Natural killer cell (primary cell): ENCODE results near the gene CHST2. TPM values are rescaled to one million over a fixed set of nuclear protein-coding genes. Genes with fewer than 3 reads are reported as not detected.

Source experiments
- ATAC-seq, 3 donors: fragments of 150-1000 bp in 2 of 3; fragments of 200-7000 bp in 1 of 3; cut with Tn5 transposase; 1 replicate in 1 of 3; 2 replicates in 2 of 3; pipeline ENCODE4 v1.10.0; 2021; ENCODE audit warnings: mild to moderate bottlenecking in 2 of 3, moderate library complexity in 2 of 3
- DNase-seq, 2 donors: peaks; one replicate each; pipeline versions ENCODE4 v3.0.0 to v3.0.0-alpha.2; 2013 to 2021; ENCODE audit warnings: mixed read lengths in 1 of 2
- H3K27ac ChIP-seq: one replicate; pipeline ENCODE4 v1.5.1; 2013; ENCODE audit warnings: mild to moderate bottlenecking, low read length
- H3K27me3 ChIP-seq: one replicate; pipeline ENCODE4 v1.6.1; 2013; ENCODE audit warnings: low read length; ENCODE audit not compliant: control insufficient read depth, insufficient read depth
- H3K36me3 ChIP-seq: one replicate; pipeline ENCODE4 v1.6.1; 2013; ENCODE audit warnings: low read length; ENCODE audit not compliant: control insufficient read depth, insufficient read depth
- H3K4me1 ChIP-seq: one replicate; pipeline ENCODE4 v1.6.1; 2013; ENCODE audit warnings: low read length; ENCODE audit not compliant: control insufficient read depth, insufficient read depth
- H3K4me3 ChIP-seq: one replicate; pipeline ENCODE4 v1.5.1; 2013; ENCODE audit warnings: low read length
- H3K9me3 ChIP-seq: one replicate; pipeline ENCODE4 v1.6.1; 2013; ENCODE audit warnings: low read length; ENCODE audit not compliant: control insufficient read depth, insufficient read depth
- H3K27ac Mint-ChIP-seq, 2 donors: one replicate each; pipeline ENCODE4 v1.8.0; 2022; ENCODE audit warnings: mild to moderate bottlenecking in 2 of 2, mixed read lengths in 2 of 2, moderate library complexity in 1 of 2
- H3K27me3 Mint-ChIP-seq, 2 donors: one replicate each; pipeline ENCODE4 v1.8.0; 2022; ENCODE audit warnings: low read depth in 2 of 2, mixed read lengths in 2 of 2
- H3K36me3 Mint-ChIP-seq: one replicate; pipeline ENCODE4 v1.8.0; 2022; ENCODE audit warnings: mixed read lengths
- H3K4me1 Mint-ChIP-seq, 2 donors: one replicate each; pipeline ENCODE4 v1.8.0; 2022; ENCODE audit warnings: mixed read lengths in 2 of 2
- H3K4me3 Mint-ChIP-seq: one replicate; pipeline ENCODE4 v1.8.0; 2022; ENCODE audit warnings: mild to moderate bottlenecking, moderate library complexity, mixed read lengths
- H3K9me3 Mint-ChIP-seq, 2 donors: one replicate each; pipeline ENCODE4 v1.8.0; 2022; ENCODE audit warnings: mixed read lengths in 2 of 2
- CTCF ChIP-seq: fragments of 200-600 bp; IDR thresholded peaks from one replicate; pipeline ENCODE4 v1.8.0; 2022; ENCODE audit warnings: antibody characterized with exemption
- WGBS: methylation state at CpG from one replicate; pipeline ENCODE4 v1.1.7; 2013; ENCODE audit warnings: missing lambda C conversion rate; ENCODE audit not compliant: insufficient coverage; 5-methylcytosine and 5-hydroxymethylcytosine counted together
- intact Hi-C: fragments of 100-400 bp; cut with micrococcal nuclease; formaldehyde crosslinking; loops from one replicate; pipeline ENCODE4 v1.14.2; 2022
- total RNA-seq, 4 donors: library from RNA; stranded (reverse); fragments of 120-200 nt in 1 of 4; gene quantifications; one replicate each; pipeline versions ENCODE4 v1.2.3 to v1.2.4, GENCODE V29; 2013 to 2022

CHST2 gene
- total RNA-seq, 3 donors from 2014 or later (not counting 1 experiment from before 2014, with no cell fraction given): 74.6 to 113 (median 95.4) TPM

GRCh38 chr3:143098032-143098764 lies 21.4 kb upstream of the CHST2 start:
- H3K4me1 Mint-ChIP-seq: no peaks in the 10 kb centered on the region
- no peak for TF ChIP-seq CTCF
- intact Hi-C loops: no loop called here
- Histone ChIP-seq H3K36me3 (no peaks in the 10 kb centered on the region), H3K9me3 (no peaks in the 10 kb centered on the region), H3K4me3 (no peak overlapping the region), H3K4me1 (no peaks in the 10 kb centered on the region), H3K27ac (no peak overlapping the region), H3K27me3 (no peaks in the 10 kb centered on the region)
- DNase-seq (no peak), ATAC-seq (no peak)
- no peak overlapping the region for H3K27ac Mint-ChIP-seq
- H3K9me3 Mint-ChIP-seq: no peaks in the 10 kb centered on the region
- H3K36me3 Mint-ChIP-seq: no peaks in the 10 kb centered on the region
- no peak overlapping the region for H3K4me3 Mint-ChIP-seq
- H3K27me3 Mint-ChIP-seq: peaks cover 8 to 34% of the 10 kb centered on the region in 2 donors
- 94% methylated on average over 4 of the region's 5 CpGs for WGBS

GRCh38 chr3:143099210-143099609 lies 20.4 kb upstream of the CHST2 start:
- Histone ChIP-seq H3K27ac (no peak overlapping the region), H3K27me3 (no peaks in the 10 kb centered on the region), H3K4me3 (no peak overlapping the region), H3K36me3 (no peaks in the 10 kb centered on the region), H3K9me3 (peaks cover 2% of the 10 kb centered on the region), H3K4me1 (no peaks in the 10 kb centered on the region)
- Mint-ChIP-seq H3K27ac (no peak overlapping the region), H3K36me3 (no peaks in the 10 kb centered on the region), H3K4me3 (no peak overlapping the region), H3K27me3 (peaks cover 8 to 34% of the 10 kb centered on the region in 2 donors), H3K9me3 (no peaks in the 10 kb centered on the region), H3K4me1 (no peaks in the 10 kb centered on the region)
- intact Hi-C loops: no loop called here
- ATAC-seq: no peak
- DNase-seq: no peak
- TF ChIP-seq CTCF: no peak
- WGBS: 93% methylated on average over 3 of the region's 3 CpGs

GRCh38 chr3:143099690-143100089 lies 19.9 kb upstream of the CHST2 start:
- no peak for TF ChIP-seq CTCF
- H3K4me3 Mint-ChIP-seq: no peak overlapping the region
- WGBS: 97% methylated on average over 2 of the region's 2 CpGs
- H3K9me3 Mint-ChIP-seq: no peaks in the 10 kb centered on the region
- H3K4me1 Mint-ChIP-seq: no peaks in the 10 kb centered on the region
- H3K27ac Mint-ChIP-seq: no peak overlapping the region
- no peak for DNase-seq
- Histone ChIP-seq H3K4me3 (no peak overlapping the region), H3K9me3 (peaks cover 4% of the 10 kb centered on the region), H3K27ac (no peak overlapping the region), H3K4me1 (no peaks in the 10 kb centered on the region), H3K27me3 (no peaks in the 10 kb centered on the region), H3K36me3 (no peaks in the 10 kb centered on the region)
- peaks cover 4% of the 10 kb centered on the region for H3K36me3 Mint-ChIP-seq
- no peak for ATAC-seq
- intact Hi-C loops: no loop called here
- H3K27me3 Mint-ChIP-seq: peaks cover 8 to 34% of the 10 kb centered on the region in 2 donors

- H3K4me1 Mint-ChIP-seq: no peaks in the 10 kb centered on the region
- Histone ChIP-seq H3K9me3 (peaks cover 12% of the 10 kb centered on the region), H3K4me1 (no peaks in the 10 kb centered on the region), H3K36me3 (no peaks in the 10 kb centered on the region), H3K4me3 (no peak overlapping the region), H3K27me3 (no peaks in the 10 kb centered on the region), H3K27ac (no peak overlapping the region)
- no peaks in the 10 kb centered on the region for H3K9me3 Mint-ChIP-seq
- intact Hi-C loops: no loop called here
- H3K27me3 Mint-ChIP-seq: peaks cover 8 to 34% of the 10 kb centered on the region in 2 donors
- no peak overlapping the region for H3K27ac Mint-ChIP-seq
- no peak for ATAC-seq
- H3K36me3 Mint-ChIP-seq: peaks cover 12% of the 10 kb centered on the region
- no peak for DNase-seq
- TF ChIP-seq CTCF: no peak
- 89% methylated on average over 6 of the region's 6 CpGs for WGBS
- no peak overlapping the region for H3K4me3 Mint-ChIP-seq
Observed at GRCh38 chr3:143100451-143100850, 19.1 kb upstream of the CHST2 start.
